ENCODE measurements around the gene RNASE8.
A peak's percentile ranks its signal among the peaks of the same experiment; 100 is the strongest.

DNA sequence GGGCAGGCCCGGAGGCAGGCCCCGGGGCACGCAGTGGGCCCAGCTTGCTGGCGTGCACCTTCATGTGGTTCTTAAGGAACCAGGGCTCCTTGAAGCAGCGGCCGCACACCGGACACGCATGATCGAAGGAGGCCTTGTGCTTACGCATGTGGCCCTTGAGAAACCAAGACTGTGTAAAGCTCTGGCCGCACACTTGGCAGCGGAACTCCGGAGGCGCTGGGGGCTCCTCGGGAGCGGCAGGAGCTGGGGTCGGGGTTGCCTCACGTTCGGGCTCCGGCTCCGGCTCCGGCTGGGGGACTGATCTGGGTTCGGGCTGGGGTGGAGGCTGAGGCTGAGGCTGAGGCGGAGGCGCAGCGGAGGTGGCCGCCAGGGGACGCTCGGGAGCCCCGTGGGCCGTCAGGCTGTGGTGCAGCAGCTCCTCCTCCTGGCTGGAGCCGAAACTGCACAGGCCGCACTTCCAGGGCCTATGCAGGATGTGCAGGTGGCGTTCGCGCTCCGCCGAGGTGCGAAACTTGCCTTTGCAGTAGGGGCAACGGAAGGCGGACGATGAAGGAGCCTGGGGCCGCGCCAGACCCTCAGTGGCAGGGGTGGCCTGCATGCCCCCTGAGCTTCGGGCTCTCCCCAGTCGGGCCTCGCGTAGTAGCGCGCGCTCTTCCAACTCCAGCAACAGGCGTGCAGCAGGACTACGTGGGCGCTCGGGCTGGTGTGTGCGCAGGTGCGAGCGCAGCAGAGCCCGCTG, 34.8 kb downstream of the RNASE8 start:
- TF ChIP-seq, protein P1, sequence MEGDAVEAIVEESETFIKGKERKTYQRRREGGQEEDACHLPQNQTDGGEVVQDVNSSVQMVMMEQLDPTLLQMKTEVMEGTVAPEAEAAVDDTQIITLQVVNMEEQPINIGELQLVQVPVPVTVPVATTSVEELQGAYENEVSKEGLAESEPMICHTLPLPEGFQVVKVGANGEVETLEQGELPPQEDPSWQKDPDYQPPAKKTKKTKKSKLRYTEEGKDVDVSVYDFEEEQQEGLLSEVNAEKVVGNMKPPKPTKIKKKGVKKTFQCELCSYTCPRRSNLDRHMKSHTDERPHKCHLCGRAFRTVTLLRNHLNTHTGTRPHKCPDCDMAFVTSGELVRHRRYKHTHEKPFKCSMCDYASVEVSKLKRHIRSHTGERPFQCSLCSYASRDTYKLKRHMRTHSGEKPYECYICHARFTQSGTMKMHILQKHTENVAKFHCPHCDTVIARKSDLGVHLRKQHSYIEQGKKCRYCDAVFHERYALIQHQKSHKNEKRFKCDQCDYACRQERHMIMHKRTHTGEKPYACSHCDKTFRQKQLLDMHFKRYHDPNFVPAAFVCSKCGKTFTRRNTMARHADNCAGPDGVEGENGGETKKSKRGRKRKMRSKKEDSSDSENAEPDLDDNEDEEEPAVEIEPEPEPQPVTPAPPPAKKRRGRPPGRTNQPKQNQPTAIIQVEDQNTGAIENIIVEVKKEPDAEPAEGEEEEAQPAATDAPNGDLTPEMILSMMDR (IDR thresholded peaks at IDR 0.05) = peak; percentile 100
- TF ChIP-seq ATF1 (CRISPR knock-in tag; IDR thresholded peaks at IDR 0.05) = 0 out of 2 replicates have a peak, but pooled peaks have one; percentile 73
- peak; percentile 82; the same call in 1 of the 2 replicates for TF ChIP-seq FOXK1 (CRISPR knock-in tag; IDR thresholded peaks at IDR 0.05)
- TF ChIP-seq TEAD1 (CRISPR knock-in tag; IDR thresholded peaks at IDR 0.05) = peak; percentile 58; the same call in 1 of the 2 replicates
- no peak for TF ChIP-seq FOXJ3 (CRISPR knock-in tag; IDR thresholded peaks at IDR 0.05; ENCODE audit: borderline replicate concordance)
- TF ChIP-seq TEAD4 (CRISPR knock-in tag; IDR thresholded peaks at IDR 0.05) = no peak
- no peak for TF ChIP-seq CREB1 (CRISPR knock-in tag; IDR thresholded peaks at IDR 0.05)
- TF ChIP-seq, protein P2, sequence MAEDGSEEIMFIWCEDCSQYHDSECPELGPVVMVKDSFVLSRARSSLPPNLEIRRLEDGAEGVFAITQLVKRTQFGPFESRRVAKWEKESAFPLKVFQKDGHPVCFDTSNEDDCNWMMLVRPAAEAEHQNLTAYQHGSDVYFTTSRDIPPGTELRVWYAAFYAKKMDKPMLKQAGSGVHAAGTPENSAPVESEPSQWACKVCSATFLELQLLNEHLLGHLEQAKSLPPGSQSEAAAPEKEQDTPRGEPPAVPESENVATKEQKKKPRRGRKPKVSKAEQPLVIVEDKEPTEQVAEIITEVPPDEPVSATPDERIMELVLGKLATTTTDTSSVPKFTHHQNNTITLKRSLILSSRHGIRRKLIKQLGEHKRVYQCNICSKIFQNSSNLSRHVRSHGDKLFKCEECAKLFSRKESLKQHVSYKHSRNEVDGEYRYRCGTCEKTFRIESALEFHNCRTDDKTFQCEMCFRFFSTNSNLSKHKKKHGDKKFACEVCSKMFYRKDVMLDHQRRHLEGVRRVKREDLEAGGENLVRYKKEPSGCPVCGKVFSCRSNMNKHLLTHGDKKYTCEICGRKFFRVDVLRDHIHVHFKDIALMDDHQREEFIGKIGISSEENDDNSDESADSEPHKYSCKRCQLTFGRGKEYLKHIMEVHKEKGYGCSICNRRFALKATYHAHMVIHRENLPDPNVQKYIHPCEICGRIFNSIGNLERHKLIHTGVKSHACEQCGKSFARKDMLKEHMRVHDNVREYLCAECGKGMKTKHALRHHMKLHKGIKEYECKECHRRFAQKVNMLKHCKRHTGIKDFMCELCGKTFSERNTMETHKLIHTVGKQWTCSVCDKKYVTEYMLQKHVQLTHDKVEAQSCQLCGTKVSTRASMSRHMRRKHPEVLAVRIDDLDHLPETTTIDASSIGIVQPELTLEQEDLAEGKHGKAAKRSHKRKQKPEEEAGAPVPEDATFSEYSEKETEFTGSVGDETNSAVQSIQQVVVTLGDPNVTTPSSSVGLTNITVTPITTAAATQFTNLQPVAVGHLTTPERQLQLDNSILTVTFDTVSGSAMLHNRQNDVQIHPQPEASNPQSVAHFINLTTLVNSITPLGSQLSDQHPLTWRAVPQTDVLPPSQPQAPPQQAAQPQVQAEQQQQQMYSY (CRISPR knock-in tag; IDR thresholded peaks at IDR 0.05) = peak; percentile 28; the same call in 1 of the 2 replicates
- TF ChIP-seq, protein P3, sequence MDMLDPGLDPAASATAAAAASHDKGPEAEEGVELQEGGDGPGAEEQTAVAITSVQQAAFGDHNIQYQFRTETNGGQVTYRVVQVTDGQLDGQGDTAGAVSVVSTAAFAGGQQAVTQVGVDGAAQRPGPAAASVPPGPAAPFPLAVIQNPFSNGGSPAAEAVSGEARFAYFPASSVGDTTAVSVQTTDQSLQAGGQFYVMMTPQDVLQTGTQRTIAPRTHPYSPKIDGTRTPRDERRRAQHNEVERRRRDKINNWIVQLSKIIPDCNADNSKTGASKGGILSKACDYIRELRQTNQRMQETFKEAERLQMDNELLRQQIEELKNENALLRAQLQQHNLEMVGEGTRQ (CRISPR knock-in tag; IDR thresholded peaks at IDR 0.05) = no peak
- TF ChIP-seq RELA (CRISPR knock-in tag; IDR thresholded peaks at IDR 0.05; ENCODE audit: borderline replicate concordance) = 0 out of 2 replicates have a peak, but pooled peaks have one; percentile 26
- TF ChIP-seq NR3C1 (CRISPR knock-in tag; conservative IDR thresholded peaks at IDR 0.05; ENCODE audit: low read depth) = no peak

Data from WTC11 (cell line).